Measurements from ENCODE around the gene ARHGAP6. TPM values are rescaled to one million over a fixed set of nuclear protein-coding genes. Genes with fewer than 3 reads are reported as not detected.

Gene ARHGAP6
- total RNA-seq, 1 experiment from 2014 or later = not detected

GRCh38 chrX:11416600-11416999 lies 249.1 kb downstream of the ARHGAP6 start:
- in situ Hi-C loops (cut with HindIII; ENCODE audit: low sequenced_read_pairs) = no loop called here

DNA sequence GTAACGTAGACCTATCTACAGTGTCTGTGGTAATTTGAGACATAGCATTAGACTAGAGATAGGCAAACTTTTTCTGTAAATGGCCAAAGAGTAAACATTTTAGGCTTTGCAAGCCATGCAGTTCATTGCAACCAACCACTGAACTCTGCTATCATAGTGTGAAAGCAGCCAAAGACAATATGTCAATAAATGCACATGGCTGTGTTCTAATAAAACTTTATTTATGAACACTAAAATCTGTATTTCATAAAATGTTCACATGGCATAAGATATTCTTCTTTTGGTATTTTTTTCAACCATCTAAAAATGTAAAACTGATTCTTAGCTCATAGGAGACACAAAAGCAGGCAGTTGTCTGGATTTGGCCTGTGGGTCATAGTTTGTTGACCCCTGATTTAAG lies 251.6 kb downstream of the ARHGAP6 start:
- in situ Hi-C loops (cut with HindIII; ENCODE audit: low sequenced_read_pairs) = no loop called here

More at GRCh38 chrX:11416600-11416999, 249.1 kb downstream of the ARHGAP6 start:
- no peak for DNase-seq (ENCODE audit: low spot score)

GRCh38 chrX:11412715-11413623 lies 252.8 kb downstream of the ARHGAP6 start:
- DNase-seq (ENCODE audit: low spot score) = no peak
- in situ Hi-C loops (cut with HindIII; ENCODE audit: low sequenced_read_pairs) = no loop called here

More for the DNA sequence above, 251.6 kb downstream of the ARHGAP6 start:
- no peak for DNase-seq (ENCODE audit: low spot score)

- DNase-seq (ENCODE audit: low spot score) = no peak
- in situ Hi-C loops (cut with HindIII; ENCODE audit: low sequenced_read_pairs) = no loop called here
Observed at GRCh38 chrX:11409957-11410356, 255.8 kb downstream of the ARHGAP6 start.

DNA sequence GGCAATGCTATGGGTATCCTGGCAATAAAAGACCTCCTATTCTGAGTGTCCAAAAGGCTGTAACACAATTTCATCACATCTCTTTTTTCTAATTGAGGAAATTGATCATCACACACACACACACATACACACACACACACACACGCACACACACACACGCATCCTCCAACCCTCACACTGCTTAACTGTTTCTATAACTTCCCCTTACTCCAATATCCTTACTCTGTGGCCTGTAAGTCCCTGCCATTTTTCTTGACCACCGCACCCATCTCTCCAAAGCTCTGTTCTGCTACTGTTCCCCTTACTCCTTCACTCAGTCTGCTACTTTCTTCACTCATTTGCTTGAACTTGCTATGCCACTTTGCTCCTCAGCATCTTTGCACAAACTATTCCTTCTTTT lies 256.9 kb downstream of the ARHGAP6 start:
- in situ Hi-C loops (cut with HindIII; ENCODE audit: low sequenced_read_pairs) = no loop called here
- DNase-seq (ENCODE audit: low spot score) = no peak

- in situ Hi-C loops (cut with HindIII; ENCODE audit: low sequenced_read_pairs) = no loop called here
- DNase-seq (ENCODE audit: low spot score) = no peak
Observed at GRCh38 chrX:11408109-11408405, 257.7 kb downstream of the ARHGAP6 start.

- in situ Hi-C loops (cut with HindIII; ENCODE audit: low sequenced_read_pairs) = no loop called here
- DNase-seq (ENCODE audit: low spot score) = no peak
Observed at GRCh38 chrX:11407331-11408108, 258.2 kb downstream of the ARHGAP6 start.

- in situ Hi-C loops (cut with HindIII; ENCODE audit: low sequenced_read_pairs) = no loop called here
- no peak for DNase-seq (ENCODE audit: low spot score)
Observed at GRCh38 chrX:11406109-11406765, 259.5 kb downstream of the ARHGAP6 start.

GRCh38 chrX:11403631-11404030 lies 262.1 kb downstream of the ARHGAP6 start:
- DNase-seq (ENCODE audit: low spot score) = no peak
- in situ Hi-C loops (cut with HindIII; ENCODE audit: low sequenced_read_pairs) = no loop called here

- DNase-seq (ENCODE audit: low spot score) = no peak
- in situ Hi-C loops (cut with HindIII; ENCODE audit: low sequenced_read_pairs) = no loop called here
Observed at GRCh38 chrX:11401966-11402365, 263.8 kb downstream of the ARHGAP6 start.

- DNase-seq (ENCODE audit: low spot score) = no peak
- in situ Hi-C loops (cut with HindIII; ENCODE audit: low sequenced_read_pairs) = no loop called here
Observed at GRCh38 chrX:11399489-11400094, 266.1 kb downstream of the ARHGAP6 start.

- no peak for DNase-seq (ENCODE audit: low spot score)
- in situ Hi-C loops (cut with HindIII; ENCODE audit: low sequenced_read_pairs) = no loop called here
Observed at GRCh38 chrX:11398785-11399184, 266.9 kb downstream of the ARHGAP6 start.

DNA sequence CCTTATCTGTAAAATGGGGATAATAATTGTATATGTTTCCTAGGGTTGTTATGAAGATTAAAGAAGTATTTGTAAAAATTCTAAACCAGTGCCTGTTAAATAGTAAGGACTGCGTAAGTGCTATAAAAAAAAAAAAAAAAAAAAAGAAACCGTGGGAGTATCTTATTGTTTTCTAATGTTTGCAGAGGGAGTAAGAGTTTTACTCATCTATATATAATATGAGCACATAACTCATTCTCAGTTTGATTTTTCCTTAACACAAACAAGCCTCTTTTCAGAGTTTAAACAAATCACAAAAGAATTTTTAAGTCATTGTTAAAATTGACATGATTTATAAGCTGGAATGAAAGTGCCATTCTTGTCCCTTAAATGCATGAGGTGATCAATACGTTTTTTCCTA lies 267.6 kb downstream of the ARHGAP6 start:
- DNase-seq (ENCODE audit: low spot score) = no peak
- in situ Hi-C loops (cut with HindIII; ENCODE audit: low sequenced_read_pairs) = no loop called here

- no peak for DNase-seq (ENCODE audit: low spot score)
- in situ Hi-C loops (cut with HindIII; ENCODE audit: low sequenced_read_pairs) = no loop called here
Observed at GRCh38 chrX:11397680-11398079, 268.0 kb downstream of the ARHGAP6 start.

DNA sequence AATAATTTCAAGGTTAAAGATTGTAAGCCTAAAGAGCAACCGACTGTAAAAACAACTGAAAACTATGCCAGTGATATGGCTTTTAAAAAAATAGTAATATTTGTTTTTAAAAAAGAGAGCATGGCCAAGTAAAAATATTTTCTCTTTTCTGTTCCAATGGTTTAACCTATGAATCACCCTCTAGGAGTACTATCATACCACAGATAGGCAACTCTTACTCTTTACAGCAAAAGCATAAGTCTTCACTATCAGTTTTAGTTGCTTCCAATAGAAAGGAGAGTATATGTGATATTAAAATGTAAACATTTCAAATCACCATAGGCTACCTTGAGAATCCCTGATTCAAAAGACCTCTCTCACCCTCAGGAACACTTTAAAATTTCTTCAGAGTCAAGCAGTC lies 269.9 kb downstream of the ARHGAP6 start:
- in situ Hi-C loops (cut with HindIII; ENCODE audit: low sequenced_read_pairs) = no loop called here

DNA sequence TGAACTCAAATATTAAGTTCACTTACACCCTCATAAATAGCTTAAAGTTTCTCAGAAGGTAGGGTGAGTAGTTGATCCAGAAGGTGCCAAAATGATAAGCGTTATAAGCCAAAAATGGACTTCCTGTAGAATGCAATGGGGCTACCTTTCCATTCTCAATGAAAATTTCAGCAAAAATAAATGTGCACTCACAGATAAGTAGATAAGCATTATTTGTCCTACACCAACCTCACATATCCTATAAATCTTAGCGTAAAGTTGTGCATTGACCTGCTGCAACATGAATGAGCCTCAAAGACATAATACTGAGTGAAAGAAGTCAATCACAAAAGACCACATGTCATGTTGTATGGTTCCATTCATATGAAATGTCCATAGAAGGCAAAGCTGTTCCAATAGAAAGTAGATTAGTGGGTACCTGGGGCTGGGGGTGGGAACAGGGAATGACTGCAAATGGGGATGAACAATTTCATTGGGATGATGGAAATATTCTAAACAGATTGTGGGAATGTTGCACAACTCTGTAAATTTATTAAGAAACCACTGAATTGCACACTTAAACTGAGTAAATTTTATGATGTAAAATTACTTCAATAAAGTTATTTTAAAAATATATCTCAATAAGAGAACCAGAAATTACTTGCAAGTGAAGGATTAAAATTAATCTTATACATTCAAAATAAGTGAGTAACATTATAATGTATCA lies 271.6 kb downstream of the ARHGAP6 start:
- DNase-seq (ENCODE audit: low spot score) = no peak
- in situ Hi-C loops (cut with HindIII; ENCODE audit: low sequenced_read_pairs) = no loop called here

More for the DNA sequence above, 269.9 kb downstream of the ARHGAP6 start:
- DNase-seq (ENCODE audit: low spot score) = no peak

DNA sequence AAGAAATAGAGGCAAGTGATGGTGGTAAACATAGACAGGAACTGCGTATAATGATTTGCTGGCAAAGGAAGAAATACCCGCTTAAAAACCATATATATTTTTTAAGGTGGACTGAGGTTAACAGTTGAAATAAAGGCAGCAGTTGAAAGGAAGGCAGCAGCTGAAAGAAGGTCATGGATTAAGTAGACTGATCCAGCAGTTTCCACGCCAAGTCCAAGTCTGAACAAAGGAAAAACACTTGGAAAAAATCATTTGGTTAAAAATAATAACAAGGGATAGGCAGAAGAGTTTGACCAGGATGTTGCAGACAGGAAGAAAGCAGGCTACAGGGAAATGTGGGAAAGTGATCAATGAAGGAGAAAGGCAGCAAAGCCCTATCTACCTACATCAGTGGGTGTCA lies 278.9 kb downstream of the ARHGAP6 start:
- in situ Hi-C loops (cut with HindIII; ENCODE audit: low sequenced_read_pairs) = no loop called here
- no peak for DNase-seq (ENCODE audit: low spot score)

DNA sequence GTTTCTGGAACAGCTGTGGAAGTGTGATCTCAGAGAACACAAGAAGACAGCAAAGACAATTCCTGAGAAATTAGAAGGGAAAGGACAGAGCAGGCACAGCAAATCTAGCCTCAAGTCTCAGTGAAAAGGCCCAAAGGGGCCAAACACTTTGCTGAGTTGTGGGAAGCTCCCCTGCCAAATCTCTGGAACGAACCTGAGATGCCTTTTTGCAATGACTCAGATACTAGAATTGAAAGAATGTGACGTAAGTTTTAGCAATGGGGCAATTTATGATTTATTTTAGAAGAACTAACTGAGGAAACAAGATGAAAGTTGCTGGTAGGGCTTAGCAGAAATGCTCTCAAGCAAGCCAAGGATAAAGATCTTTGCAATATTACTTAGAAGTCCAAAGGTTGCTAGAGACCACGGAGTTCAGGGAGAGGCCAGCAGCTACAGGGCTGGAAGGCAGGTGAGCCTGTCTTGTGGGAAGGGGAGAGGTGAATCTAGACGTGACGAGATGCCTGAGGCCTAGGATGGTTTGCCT lies 279.7 kb downstream of the ARHGAP6 start:
- in situ Hi-C loops (cut with HindIII; ENCODE audit: low sequenced_read_pairs) = no loop called here

GRCh38 chrX:11382930-11383329 lies 282.8 kb downstream of the ARHGAP6 start:
- no peak for DNase-seq (ENCODE audit: low spot score)
- in situ Hi-C loops (cut with HindIII; ENCODE audit: low sequenced_read_pairs) = no loop called here

More for the DNA sequence above, 279.7 kb downstream of the ARHGAP6 start:
- DNase-seq (ENCODE audit: low spot score) = no peak
